Measurements from ENCODE around the gene NPPB. TPM values are rescaled to one million over a fixed set of nuclear protein-coding genes. Genes with fewer than 3 reads are reported as not detected.

NPPB gene
- polyA plus RNA-seq, 1 donor (not counting 4 experiments of a cell fraction or from before 2014, with no cell fraction given) = not detected

- Histone ChIP-seq H3K9ac (ENCODE audit: control insufficient read depth, extremely low read depth, insufficient read depth, low read length) (no peak overlapping the region), H3K4me2 (ENCODE audit: control insufficient read depth, extremely low read depth, insufficient read depth, low read depth, low read length) (no peak overlapping the region), H3K9me3 (ENCODE audit: control insufficient read depth, low read depth, low read length) (no peaks in the 10 kb centered on the region), H2AFZ (ENCODE audit: control insufficient read depth, low read length) (no peak overlapping the region), H3K4me3 (ENCODE audit: control insufficient read depth in 2 of 3, extremely low read depth in 1 of 3, insufficient read depth in 2 of 3, low read depth in 1 of 3, low read length in 3 of 3) (no peak overlapping the region), H3K9me1 (ENCODE audit: control insufficient read depth, extremely low read depth, insufficient read depth, low read length) (no peaks in the 10 kb centered on the region), H3K27me3 (ENCODE audit: control insufficient read depth, extremely low read depth, insufficient read depth, low read length) (peaks cover 6% of the 10 kb centered on the region), H3K27ac (ENCODE audit: control insufficient read depth, insufficient read depth, low read length) (no peak overlapping the region), H3K36me3 (ENCODE audit: control insufficient read depth in 2 of 2, extremely low read depth in 1 of 2, insufficient read depth in 2 of 2, low read length in 2 of 2) (no peaks in the 10 kb centered on the region), H4K20me1 (ENCODE audit: control insufficient read depth, extremely low read depth, insufficient read depth, low read length) (no peaks in the 10 kb centered on the region), H3K79me2 (ENCODE audit: control insufficient read depth, insufficient read depth, low read length) (no peaks in the 10 kb centered on the region), H3K4me1 (ENCODE audit: control insufficient read depth, extremely low read depth, insufficient read depth, low read length) (no peaks in the 10 kb centered on the region)
- FAIRE-seq (no peak), DNase-seq (ENCODE audit: low read depth, low spot score) (no peak)
- dilution Hi-C loops (cut with MboI; ENCODE audit: extremely low pct_ligation_motif_present, low sequenced_read_pairs) = no loop called here
- TF ChIP-seq EZH2 (IDR thresholded peaks at IDR 0.05; ENCODE audit: low read length) = no peak
- TF ChIP-seq CTCF (optimal IDR thresholded peaks at IDR 0.05 in 1 of 3, IDR thresholded peaks at IDR 0.05 in 1 of 3, conservative IDR thresholded peaks at IDR 0.05 in 1 of 3; ENCODE audit: extremely low read depth in 1 of 3, insufficient read depth in 2 of 3, low read length in 3 of 3) = no peak
Measured at GRCh38 chr1:11868331-11868980, 9.7 kb upstream of the NPPB start.

- Histone ChIP-seq H3K9me1 (ENCODE audit: control insufficient read depth, extremely low read depth, insufficient read depth, low read length) (no peaks in the 10 kb centered on the region), H3K4me3 (ENCODE audit: control insufficient read depth in 2 of 3, extremely low read depth in 1 of 3, insufficient read depth in 2 of 3, low read depth in 1 of 3, low read length in 3 of 3) (no peak overlapping the region), H3K9ac (ENCODE audit: control insufficient read depth, extremely low read depth, insufficient read depth, low read length) (no peak overlapping the region), H3K9me3 (ENCODE audit: control insufficient read depth, low read depth, low read length) (no peaks in the 10 kb centered on the region), H3K27ac (ENCODE audit: control insufficient read depth, insufficient read depth, low read length) (no peak overlapping the region), H3K36me3 (ENCODE audit: control insufficient read depth in 2 of 2, extremely low read depth in 1 of 2, insufficient read depth in 2 of 2, low read length in 2 of 2) (no peaks in the 10 kb centered on the region), H2AFZ (ENCODE audit: control insufficient read depth, low read length) (no peak overlapping the region), H4K20me1 (ENCODE audit: control insufficient read depth, extremely low read depth, insufficient read depth, low read length) (no peaks in the 10 kb centered on the region), H3K4me2 (ENCODE audit: control insufficient read depth, extremely low read depth, insufficient read depth, low read depth, low read length) (no peak overlapping the region), H3K79me2 (ENCODE audit: control insufficient read depth, insufficient read depth, low read length) (no peaks in the 10 kb centered on the region), H3K4me1 (ENCODE audit: control insufficient read depth, extremely low read depth, insufficient read depth, low read length) (peaks cover 3% of the 10 kb centered on the region), H3K27me3 (ENCODE audit: control insufficient read depth, extremely low read depth, insufficient read depth, low read length) (peaks cover 37% of the 10 kb centered on the region)
- TF ChIP-seq CTCF (optimal IDR thresholded peaks at IDR 0.05 in 1 of 3, IDR thresholded peaks at IDR 0.05 in 1 of 3, conservative IDR thresholded peaks at IDR 0.05 in 1 of 3; ENCODE audit: extremely low read depth in 1 of 3, insufficient read depth in 2 of 3, low read length in 3 of 3) (no peak), EZH2 (IDR thresholded peaks at IDR 0.05; ENCODE audit: low read length) (no peak)
- dilution Hi-C loops (cut with MboI; ENCODE audit: extremely low pct_ligation_motif_present, low sequenced_read_pairs) = no loop called here
- no peak for DNase-seq (ENCODE audit: low read depth, low spot score)
- peak; percentile 52 for FAIRE-seq
Measured at GRCh38 chr1:11862890-11863289, 4.1 kb upstream of the NPPB start.

All from keratinocyte (primary cell).